ENCODE data around the gene KRT34.

DNA sequence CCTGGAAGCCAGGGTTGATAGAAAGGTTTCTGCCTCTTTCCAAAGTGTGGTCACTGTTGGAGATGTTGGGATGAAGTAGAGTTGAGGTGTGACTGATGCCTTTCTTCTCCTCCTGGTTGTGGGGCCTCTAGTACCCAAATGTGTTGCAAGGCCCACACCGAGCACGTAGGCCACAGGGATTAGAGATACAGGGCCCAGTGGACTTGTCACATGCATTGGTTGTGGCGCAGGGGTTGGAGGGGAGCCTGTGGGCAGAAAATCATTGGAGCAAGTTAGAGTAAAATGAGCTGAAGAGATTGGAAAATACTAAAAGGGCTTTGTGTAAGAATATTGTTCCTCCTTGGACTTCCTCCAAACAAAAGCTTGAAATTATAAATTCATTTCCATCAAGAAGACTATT lies 36.1 kb downstream of the KRT34 start:
- TF ChIP-seq EP300 (conservative IDR thresholded peaks at IDR 0.05; ENCODE audit: poor library complexity, severe bottlenecking) (no peak), POLR2AphosphoS5 (IDR thresholded peaks at IDR 0.05) (no peak)
- TF ChIP-seq, protein P1, sequence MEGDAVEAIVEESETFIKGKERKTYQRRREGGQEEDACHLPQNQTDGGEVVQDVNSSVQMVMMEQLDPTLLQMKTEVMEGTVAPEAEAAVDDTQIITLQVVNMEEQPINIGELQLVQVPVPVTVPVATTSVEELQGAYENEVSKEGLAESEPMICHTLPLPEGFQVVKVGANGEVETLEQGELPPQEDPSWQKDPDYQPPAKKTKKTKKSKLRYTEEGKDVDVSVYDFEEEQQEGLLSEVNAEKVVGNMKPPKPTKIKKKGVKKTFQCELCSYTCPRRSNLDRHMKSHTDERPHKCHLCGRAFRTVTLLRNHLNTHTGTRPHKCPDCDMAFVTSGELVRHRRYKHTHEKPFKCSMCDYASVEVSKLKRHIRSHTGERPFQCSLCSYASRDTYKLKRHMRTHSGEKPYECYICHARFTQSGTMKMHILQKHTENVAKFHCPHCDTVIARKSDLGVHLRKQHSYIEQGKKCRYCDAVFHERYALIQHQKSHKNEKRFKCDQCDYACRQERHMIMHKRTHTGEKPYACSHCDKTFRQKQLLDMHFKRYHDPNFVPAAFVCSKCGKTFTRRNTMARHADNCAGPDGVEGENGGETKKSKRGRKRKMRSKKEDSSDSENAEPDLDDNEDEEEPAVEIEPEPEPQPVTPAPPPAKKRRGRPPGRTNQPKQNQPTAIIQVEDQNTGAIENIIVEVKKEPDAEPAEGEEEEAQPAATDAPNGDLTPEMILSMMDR (IDR thresholded peaks at IDR 0.05; ENCODE audit: poor library complexity, severe bottlenecking): no peak
